ENCODE measurements around the gene THSD4.

Gene THSD4

DNA sequence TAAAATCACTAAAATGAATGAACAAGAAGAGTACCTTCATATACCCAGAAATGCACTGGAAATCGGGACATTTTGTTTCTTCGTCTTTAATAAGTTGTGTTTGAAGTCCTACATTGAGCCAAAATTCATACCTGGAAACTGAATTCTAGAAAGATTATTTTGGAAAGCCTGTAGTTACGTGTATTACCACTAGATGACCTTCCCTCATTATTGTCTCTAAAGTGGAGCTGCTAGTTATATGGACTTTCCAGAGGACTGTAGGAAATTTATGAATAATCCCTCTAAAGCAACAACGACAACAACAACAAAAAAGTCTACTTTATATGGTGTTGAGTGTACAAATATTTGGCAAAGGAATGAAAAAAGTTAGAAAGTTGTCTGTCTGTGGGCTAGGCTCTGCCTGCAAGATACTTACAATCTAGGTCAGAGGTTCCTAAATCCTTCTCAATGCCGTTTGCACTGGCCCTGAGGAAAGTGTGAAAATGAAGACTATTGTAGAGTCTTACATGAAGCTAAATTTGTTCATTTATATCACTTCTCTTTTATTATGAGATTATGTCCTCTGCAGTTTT is 460.3 kb downstream of the THSD4 start:
- Histone ChIP-seq H3K4me1 (no peaks in the 10 kb centered on the region), H3K4me2 (no peak overlapping the region), H3K36me3 (no peaks in the 10 kb centered on the region), H3K9ac (no peak overlapping the region), H3K4me3 (no peak overlapping the region), H3K27ac (no peak overlapping the region), H3K9me3 (no peaks in the 10 kb centered on the region), H4K20me1 (no peaks in the 10 kb centered on the region), H3K27me3 (no peaks in the 10 kb centered on the region)
- no peak for TF ChIP-seq Cebpa-rat (IDR thresholded peaks at IDR 0.05)

DNA sequence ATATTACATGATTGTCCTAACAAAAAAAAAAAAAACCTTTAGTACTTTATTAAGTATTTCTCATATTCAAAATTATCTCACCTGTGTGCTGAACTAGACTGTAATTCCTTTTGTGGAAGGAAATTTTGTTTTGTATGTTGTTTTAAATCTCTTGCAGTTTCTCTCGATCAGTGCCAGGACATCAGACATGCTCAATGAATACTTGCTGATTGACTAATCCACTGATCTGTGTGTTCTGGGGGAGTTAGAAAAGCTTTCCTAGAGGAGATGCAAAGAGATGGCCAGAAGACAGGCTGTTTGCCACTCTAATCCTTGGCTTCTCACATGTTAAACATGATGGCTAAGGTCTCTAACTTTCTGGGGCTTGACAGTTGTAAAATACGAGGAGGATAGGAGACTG is 461.8 kb downstream of the THSD4 start:
- Histone ChIP-seq H3K9me3 (no peaks in the 10 kb centered on the region), H3K36me3 (no peaks in the 10 kb centered on the region), H3K4me1 (no peaks in the 10 kb centered on the region), H3K9ac (no peak overlapping the region), H3K27ac (no peak overlapping the region), H3K27me3 (no peaks in the 10 kb centered on the region), H3K4me3 (no peak overlapping the region), H3K4me2 (no peak overlapping the region), H4K20me1 (no peaks in the 10 kb centered on the region)
- TF ChIP-seq Cebpa-rat (IDR thresholded peaks at IDR 0.05): no peak

DNA sequence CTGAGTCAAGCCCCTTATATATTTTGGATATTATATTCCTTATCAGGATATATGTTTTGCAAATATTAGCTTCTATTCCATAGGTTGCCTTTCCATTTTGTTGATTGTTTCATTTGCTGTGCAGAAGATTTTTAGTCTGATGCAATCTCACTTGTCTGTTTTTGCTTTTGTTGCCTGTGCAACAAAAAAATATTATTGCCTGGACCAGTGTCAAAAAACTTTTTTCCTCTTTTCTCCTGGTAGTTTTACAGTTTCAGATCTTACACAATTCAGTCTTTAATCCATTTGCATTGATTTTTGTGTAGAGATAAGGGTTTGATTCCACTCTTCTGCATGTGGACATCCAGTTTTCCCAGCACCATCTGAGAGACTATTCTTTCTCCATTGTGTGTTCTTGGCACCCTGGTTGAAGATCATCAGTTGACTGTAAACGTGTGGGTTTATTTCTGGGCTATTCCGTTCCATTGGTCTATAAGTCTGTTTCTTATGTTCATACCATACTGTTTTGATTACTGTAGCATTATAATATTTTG is 466.2 kb downstream of the THSD4 start:
- TF ChIP-seq Cebpa-rat (IDR thresholded peaks at IDR 0.05): no peak
- no peak overlapping the region for H3K9ac ChIP-seq

DNA sequence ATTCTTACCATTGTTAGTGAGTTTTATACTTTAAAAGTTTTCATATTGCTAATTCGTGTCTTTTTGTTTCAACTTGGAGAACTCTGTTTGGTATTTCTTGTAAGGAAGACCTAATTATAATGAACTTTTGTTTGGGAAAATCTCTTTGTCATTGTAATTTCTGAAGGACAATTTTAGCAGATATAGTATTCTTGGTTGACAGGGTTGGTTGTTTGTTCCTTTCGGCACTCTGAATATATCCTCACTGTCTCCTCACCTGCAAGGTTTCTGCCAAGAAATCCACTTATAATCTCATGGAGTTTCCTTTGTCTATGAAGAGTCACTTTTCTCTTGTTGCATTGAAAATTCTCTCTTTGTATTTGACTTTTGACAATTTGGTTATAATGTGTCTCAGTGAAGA is 469.9 kb downstream of the THSD4 start:
- H4K20me1 ChIP-seq: no peaks in the 10 kb centered on the region
- no peaks in the 10 kb centered on the region for H3K27me3 ChIP-seq
- H3K4me1 ChIP-seq: no peaks in the 10 kb centered on the region
- no peak for TF ChIP-seq Cebpa-rat (IDR thresholded peaks at IDR 0.05)
- H3K36me3 ChIP-seq: no peaks in the 10 kb centered on the region
- no peak overlapping the region for H3K4me3 ChIP-seq
- no peak overlapping the region for H3K4me2 ChIP-seq
- H3K9me3 ChIP-seq: peaks cover 16% of the 10 kb centered on the region
- no peak overlapping the region for H3K27ac ChIP-seq
- H3K9ac ChIP-seq: no peak overlapping the region

More for the DNA sequence above, 466.2 kb downstream of the THSD4 start:
- no peaks in the 10 kb centered on the region for H3K36me3 ChIP-seq
- H3K27ac ChIP-seq: no peak overlapping the region
- no peaks in the 10 kb centered on the region for H3K27me3 ChIP-seq
- no peak overlapping the region for H3K4me3 ChIP-seq
- H3K9me3 ChIP-seq: peaks cover 13% of the 10 kb centered on the region
- no peaks in the 10 kb centered on the region for H3K4me1 ChIP-seq
- no peak overlapping the region for H3K4me2 ChIP-seq
- no peaks in the 10 kb centered on the region for H4K20me1 ChIP-seq

DNA sequence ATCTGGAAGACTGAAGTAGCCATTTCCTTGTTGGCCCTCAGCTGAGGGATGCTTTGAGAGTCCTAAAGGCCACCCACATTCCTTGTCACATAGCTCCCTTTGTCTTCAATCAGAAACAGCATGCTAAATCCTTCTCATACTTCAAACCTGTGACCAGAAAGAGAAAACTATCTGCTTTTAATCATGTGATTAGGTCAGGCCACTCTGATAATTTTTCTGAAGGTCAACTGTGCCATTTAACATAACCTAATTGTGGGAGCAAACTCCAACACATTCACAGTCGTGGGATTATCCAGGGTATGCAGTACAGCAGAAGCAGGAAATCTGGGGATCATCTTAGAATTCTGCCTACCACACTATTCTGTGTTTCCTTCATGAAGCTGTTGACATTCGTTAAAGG is 471.2 kb downstream of the THSD4 start:
- Histone ChIP-seq H3K27me3 (no peaks in the 10 kb centered on the region), H3K27ac (no peak overlapping the region), H3K4me3 (no peak overlapping the region), H4K20me1 (no peaks in the 10 kb centered on the region), H3K9me3 (peaks cover 16% of the 10 kb centered on the region), H3K36me3 (no peaks in the 10 kb centered on the region), H3K4me2 (no peak overlapping the region), H3K4me1 (no peaks in the 10 kb centered on the region), H3K9ac (no peak overlapping the region)
- no peak for TF ChIP-seq Cebpa-rat (IDR thresholded peaks at IDR 0.05)

DNA sequence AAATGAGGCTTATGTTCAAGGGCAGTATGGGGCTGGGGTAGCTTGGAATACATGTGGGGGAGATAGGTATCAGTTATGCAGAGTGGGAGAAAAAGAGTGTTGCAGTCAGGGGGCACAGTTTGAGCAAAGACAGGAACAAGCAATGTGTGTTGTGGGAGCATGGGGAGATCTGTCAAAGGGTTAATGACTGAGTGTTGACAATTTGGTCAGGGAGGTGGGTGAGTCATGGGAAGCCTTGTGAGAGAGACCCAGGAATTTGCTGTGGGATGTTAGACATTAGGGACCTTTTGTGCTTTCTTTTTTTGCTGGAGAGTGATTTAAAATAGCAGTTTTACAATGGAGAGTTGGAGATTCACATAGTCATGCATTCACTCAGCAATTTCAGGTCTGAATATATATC is 473.5 kb downstream of the THSD4 start:
- Histone ChIP-seq H3K4me1 (no peaks in the 10 kb centered on the region), H4K20me1 (no peaks in the 10 kb centered on the region), H3K27me3 (no peaks in the 10 kb centered on the region), H3K36me3 (no peaks in the 10 kb centered on the region), H3K27ac (no peak overlapping the region), H3K9me3 (peaks cover 16% of the 10 kb centered on the region), H3K4me3 (no peak overlapping the region), H3K4me2 (no peak overlapping the region), H3K9ac (no peak overlapping the region)
- TF ChIP-seq Cebpa-rat (IDR thresholded peaks at IDR 0.05): no peak

DNA sequence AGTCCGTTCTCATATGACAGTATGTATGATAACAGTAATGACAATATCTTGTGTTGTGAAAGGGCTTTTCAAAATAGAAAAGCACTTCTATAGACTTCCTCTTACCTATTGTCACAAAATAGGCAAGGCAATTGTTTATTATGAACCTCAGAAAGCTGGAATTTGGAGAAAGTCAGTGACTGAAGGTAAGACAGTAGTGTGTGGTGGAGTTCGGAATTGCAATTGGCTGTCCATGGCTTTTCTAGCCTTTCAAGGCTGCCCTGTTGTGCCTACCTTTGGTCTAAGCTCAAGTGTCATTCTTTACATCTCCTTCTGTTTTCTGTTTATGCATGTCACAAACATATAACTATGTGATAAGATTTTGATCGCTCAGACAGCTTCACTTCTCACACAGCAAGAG is 475.8 kb downstream of the THSD4 start:
- no peak overlapping the region for H3K9ac ChIP-seq
- H4K20me1 ChIP-seq: no peaks in the 10 kb centered on the region
- no peak overlapping the region for H3K27ac ChIP-seq
- no peaks in the 10 kb centered on the region for H3K27me3 ChIP-seq
- no peaks in the 10 kb centered on the region for H3K4me1 ChIP-seq
- H3K4me3 ChIP-seq: no peak overlapping the region
- TF ChIP-seq Cebpa-rat (IDR thresholded peaks at IDR 0.05): no peak
- H3K9me3 ChIP-seq: peaks cover 19% of the 10 kb centered on the region
- no peak overlapping the region for H3K4me2 ChIP-seq
- no peaks in the 10 kb centered on the region for H3K36me3 ChIP-seq

DNA sequence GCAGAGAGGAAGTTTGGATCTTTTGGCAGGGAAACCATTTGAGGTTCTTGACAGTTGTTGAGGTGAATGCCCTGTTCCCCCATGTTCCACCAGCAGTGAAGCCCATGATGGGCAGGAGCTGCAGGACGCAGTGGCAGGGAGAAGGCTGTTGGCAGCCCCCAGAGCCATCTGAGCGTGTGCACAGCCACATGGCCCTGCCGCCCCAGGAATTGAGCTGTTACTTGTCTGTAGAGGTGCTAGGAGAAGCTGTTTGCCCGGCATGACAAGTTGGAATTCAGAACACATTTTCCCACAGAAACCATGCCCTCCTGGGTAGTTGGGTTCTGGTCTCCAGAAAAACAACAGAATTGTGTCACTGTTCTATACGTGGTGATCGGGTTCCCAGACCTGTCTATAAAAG is 476.9 kb downstream of the THSD4 start:
- Histone ChIP-seq H3K36me3 (no peaks in the 10 kb centered on the region), H3K4me3 (no peak overlapping the region), H3K9me3 (peaks cover 13% of the 10 kb centered on the region), H3K4me2 (no peak overlapping the region), H3K9ac (no peak overlapping the region), H3K27ac (no peak overlapping the region), H4K20me1 (no peaks in the 10 kb centered on the region), H3K27me3 (no peaks in the 10 kb centered on the region), H3K4me1 (no peaks in the 10 kb centered on the region)
- no peak for TF ChIP-seq Cebpa-rat (IDR thresholded peaks at IDR 0.05)

DNA sequence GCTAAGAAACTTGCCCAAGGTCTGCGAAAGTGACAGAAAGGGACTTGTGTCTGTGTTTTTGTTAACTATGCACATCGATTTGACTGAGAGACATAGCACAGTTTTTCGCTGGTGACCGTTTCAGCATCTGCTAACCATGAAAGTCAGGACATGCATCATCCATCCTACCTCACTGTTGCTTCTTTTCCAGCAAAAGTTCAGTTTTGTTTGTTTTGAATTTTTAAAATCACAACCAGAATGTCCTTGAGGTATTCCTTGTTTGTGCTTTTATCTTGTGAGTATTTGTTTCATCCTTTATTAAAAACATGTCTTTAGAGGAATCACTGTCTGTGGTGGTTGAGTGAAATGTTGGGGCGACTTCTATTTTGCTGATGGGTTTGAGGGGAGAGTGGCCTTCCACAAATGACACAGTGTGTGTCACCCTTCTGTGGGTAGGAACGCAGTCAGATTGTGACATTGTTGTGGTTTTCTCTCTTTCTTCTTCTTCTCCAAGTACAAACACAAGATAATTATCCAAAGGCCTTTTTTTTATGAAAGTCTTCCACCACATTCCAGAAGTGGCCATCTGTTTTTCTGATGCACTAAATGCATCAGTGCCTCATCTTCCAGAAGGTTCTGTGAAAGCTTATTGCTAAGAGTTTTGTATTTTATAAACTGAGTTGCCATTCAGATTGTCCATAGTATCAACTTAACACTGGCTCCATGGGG is 480.7 kb downstream of the THSD4 start:
- no peaks in the 10 kb centered on the region for H4K20me1 ChIP-seq
- H3K27me3 ChIP-seq: no peaks in the 10 kb centered on the region
- no peak overlapping the region for H3K27ac ChIP-seq
- H3K36me3 ChIP-seq: no peaks in the 10 kb centered on the region
- no peak for TF ChIP-seq Cebpa-rat (IDR thresholded peaks at IDR 0.05)
- no peak overlapping the region for H3K9ac ChIP-seq
- H3K4me3 ChIP-seq: no peak overlapping the region
- peaks cover 13% of the 10 kb centered on the region for H3K9me3 ChIP-seq
- no peak overlapping the region for H3K4me2 ChIP-seq
- H3K4me1 ChIP-seq: no peaks in the 10 kb centered on the region

DNA sequence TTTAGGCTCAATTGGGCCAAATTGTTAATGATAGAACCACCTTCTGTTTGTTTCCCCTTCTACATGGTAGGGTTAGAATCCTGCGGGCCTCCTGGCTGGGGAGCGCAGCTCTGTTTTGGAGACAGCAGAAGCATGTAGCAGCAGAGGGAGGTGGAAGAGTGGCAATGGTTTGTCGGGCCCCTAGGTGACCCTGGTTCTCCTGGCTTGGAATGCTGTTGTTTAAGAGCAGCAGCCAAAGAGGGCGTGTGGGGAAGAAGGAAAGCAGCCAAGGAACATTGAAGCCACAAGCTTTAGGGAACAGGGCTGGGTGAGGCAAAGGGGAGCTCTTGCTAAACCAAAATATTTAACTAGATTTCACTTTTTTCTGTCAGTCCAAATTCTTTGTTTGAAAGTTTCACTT is 481.4 kb downstream of the THSD4 start:
- peaks cover 13% of the 10 kb centered on the region for H3K9me3 ChIP-seq
- H3K27ac ChIP-seq: no peak overlapping the region
- no peaks in the 10 kb centered on the region for H3K36me3 ChIP-seq
- no peak overlapping the region for H3K9ac ChIP-seq
- no peak overlapping the region for H3K4me3 ChIP-seq
- no peak for TF ChIP-seq Cebpa-rat (IDR thresholded peaks at IDR 0.05)
- no peaks in the 10 kb centered on the region for H3K4me1 ChIP-seq
- no peaks in the 10 kb centered on the region for H3K27me3 ChIP-seq
- no peak overlapping the region for H3K4me2 ChIP-seq
- H4K20me1 ChIP-seq: no peaks in the 10 kb centered on the region

Data from BLaER1 (cell line).